ENCODE results near the gene MED8.
A peak's percentile ranks its signal among the peaks of the same experiment; 100 is the strongest.

The MED8 gene, protein sequence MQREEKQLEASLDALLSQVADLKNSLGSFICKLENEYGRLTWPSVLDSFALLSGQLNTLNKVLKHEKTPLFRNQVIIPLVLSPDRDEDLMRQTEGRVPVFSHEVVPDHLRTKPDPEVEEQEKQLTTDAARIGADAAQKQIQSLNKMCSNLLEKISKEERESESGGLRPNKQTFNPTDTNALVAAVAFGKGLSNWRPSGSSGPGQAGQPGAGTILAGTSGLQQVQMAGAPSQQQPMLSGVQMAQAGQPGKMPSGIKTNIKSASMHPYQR

DNA sequence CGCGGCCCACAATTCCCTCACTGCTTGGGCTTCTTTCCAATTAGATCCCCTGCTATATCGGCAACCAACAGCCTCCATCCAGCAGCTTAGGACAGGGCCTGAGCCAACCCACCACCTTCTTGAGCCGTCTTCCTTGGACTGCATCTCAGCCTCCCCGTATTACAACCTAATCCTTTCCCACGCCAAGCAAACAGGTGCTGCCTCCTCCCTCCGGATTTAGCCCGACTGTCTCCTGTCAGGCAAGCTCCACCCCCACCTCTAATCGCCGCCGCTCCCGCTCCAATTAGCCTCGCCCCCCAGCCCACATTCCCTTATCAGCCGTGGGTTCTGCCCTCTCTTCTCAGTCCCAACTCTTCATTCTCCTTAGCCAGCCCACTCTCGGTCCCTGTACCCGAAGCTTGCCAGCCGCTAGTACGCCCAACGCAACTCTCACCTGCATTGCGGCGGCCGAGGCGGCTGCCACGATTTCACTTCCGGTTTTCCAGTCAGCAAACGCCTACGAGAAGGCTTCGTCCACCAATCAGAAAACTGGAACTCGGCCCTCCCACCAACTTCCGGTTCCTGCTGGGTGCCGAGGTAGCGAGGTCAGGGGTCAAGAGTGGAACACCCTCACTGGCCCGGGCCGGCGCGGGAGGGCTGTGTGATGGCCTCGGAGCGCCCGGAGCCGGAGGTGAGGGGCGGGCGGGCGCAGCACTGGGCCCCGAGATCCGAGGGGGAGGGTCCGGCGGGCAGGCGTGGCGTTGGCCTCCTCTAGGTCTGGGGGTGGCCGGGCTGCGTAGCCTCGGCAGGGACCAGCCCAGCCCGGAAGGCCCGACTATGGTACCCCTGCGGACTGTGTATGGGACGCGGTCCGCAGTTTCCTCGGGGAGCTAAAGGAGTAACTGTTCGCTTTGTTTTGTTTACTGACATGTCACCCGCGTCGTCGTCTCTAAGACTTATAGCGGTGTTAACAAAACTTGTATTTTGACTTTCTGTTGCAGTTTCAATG, at the start of gene MED8, which contains the start of gene SZT2:
TSS of gene MED8 (minus strand) at position 475 of the 988 bp plus-strand sequence. CDS start at position 439, 36 bp downstream.
TSS of gene SZT2 (plus strand) at position 574 of the 988 bp plus-strand sequence. CDS start at position 644, 70 bp downstream.
- peak; percentile 91 for DNase-seq (ENCODE audit: low read depth)

DNA sequence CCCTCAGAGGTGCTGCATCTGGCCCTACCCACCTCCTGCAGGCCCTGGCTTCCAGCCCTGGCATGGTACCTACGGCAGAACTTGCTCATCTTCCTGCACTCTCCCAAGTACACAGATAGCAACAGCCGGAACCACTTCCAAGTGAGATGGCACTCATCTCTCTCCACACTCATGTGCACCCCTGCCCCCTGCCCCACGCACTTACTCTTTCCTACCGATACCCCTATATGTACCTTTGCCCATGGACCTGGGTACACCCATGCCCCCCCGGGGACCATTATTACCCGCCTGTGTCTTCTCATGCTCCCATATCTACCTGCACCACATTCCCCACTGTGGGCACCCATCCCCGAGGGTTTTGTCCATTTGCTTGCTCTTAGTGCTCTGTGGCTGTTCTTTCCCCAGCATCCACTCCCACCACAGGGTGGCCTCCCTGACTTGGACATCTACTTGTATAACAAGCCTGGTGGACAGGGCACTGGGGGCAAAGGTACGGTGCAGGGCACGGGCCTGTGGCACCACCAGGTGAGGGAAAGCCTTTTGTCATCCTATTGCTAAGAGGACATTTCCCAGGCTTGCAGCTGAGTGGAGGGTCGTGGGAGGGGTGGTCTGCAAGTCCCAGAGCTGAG, 49.5 kb upstream of the MED8 start:
- no peak for DNase-seq (ENCODE audit: low read depth)

DNA sequence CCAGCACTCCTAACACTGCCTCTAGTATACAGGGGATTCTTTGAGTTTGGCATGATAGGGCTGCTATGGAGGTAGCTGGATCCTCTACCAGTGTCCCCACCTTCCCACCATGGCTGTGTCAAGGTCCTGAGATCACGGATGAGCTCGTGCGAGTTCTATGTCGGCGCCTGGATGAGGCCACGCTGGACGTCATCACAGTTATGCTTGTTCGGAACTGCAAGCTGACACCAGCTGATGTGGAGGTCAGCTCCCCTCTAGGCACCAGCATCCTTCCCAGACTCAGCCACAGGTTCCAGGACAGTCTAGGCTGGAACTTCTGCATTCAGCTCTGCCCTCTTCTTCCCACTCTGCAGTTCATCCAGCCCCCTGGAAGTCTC, 49.0 kb upstream of the MED8 start:
- no peak for DNase-seq (ENCODE audit: low read depth)

DNA sequence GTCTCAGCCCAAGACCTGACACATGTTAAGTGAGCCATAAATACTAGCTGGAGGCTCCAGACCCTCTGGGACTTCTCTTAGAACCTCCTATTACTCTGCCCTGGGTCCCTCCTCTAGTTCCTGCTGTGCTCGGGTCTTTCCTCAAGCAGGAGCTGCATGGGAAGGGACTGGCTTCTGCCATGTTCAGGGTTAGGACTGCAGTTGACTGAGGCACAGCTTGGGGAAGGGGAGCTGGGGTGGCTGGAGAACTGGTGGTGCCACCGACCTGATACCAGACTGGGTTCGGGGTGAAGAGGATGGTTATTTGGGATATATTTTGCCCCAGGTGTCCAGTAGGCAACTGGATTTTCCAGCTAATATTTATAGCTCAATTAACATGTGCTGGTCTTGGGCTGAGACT, 48.4 kb upstream of the MED8 start:
- no peak for DNase-seq (ENCODE audit: low read depth)

DNA sequence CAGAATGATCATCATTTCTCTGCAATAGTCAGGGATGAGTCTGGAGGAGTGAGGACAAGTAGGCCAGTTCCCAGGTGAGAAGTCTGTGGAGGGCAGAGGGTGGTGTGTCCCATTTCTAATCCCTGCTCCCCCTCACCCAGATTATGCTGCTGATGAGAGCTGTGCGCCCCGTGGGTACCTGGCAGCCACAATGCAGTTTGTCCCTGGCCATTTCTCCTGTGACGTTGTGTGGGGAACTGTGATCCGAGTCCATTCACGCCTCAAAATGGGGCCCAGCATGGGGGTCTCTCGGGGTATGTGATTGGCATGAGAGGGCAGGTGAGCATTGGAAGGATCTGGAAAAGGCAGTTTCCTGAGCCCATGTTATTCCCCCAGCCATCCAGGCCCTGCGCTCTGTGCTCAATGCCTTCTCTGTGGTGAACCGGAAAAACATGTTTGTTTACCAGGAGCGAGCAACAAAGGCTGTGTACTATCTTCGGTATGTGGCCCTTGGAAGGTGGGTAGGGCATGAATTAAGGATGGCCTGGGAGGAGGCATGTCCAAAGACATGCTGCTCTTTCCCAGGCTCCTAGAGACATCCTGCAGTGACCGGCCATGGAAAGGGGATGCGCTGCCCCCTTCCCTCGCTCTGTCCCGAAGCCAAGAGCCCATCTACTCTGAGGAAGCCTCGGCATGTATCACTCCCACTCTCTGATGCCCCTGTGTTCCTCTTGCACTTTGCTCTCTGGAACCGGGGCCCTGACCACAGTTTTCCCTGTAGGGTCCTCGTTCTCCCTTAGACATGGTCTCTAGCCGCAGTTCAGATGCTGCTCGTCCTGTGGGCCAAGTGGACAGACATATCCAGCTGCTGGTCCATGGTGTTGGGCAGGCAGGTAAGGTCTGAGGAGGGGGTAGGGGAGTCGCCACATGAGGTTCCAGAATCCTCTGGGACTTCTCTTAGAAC, 47.7 kb upstream of the MED8 start:
- no peak for DNase-seq (ENCODE audit: low read depth)

DNA sequence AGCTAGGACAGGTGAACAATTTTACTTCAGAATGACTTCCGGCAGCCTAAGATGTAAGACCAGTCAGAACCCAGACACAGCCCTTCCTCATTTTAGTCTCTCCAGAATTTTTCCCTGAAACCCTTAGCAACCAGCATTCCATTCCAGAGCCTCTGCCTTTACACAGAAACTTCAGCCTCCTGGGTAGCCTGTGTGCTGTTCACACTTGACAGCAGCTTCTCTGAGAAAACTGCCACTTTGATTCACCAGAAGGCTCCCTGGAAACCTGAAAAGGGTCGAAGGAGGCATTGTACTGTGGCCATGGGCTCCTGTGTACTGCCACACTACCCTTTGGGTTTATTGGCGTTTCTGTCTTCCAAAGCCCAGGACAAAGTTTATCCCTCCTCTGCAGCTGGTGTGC, 46.8 kb upstream of the MED8 start:
- no peak for DNase-seq (ENCODE audit: low read depth)

DNA sequence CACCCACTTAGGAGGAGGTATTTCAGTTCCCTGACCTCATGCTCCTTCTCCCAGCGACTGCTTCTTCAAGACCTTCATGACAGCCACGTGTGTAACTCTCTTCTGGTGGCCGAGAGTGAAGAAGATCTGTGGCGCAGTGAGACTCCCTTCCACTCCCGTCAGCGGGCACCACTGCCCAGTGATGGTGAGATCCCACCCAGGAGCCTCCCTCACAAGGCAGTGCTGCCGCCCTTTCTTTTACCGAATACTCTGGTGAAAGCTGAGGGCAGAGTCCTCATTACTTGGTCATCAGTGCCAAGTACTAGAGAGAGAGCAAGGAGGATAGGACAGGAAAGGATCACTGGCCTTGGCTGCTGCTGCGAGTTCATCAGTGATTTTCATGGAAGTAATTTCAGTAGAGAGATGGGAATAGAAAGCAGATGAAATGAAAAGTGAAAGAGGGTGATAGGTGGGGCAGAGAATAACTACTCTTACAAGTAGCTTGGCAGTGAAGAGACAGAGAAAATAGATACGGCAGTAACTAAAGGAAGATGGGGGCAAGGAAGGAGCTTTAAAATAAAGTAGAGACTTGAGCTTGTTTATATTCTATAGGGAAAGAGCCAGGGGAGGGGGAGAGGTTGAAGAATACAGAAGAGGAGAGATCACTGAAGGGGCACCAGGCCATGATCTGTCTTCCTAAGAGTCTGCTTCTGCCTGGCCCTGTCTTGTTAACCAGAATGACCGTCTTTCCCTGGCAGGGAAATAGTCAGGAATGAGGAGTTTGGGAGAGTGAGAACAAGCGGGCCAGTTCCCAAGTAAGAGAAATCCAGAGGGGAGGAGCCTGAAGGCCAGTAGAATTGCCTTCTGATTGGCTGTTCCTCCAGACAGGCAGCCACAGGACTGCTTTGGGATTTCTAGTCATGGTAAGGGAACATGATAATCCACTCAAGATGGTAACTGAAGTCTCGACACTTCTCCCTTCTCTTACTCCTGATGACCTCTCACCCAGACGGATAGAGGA, 45.8 kb upstream of the MED8 start:
- DNase-seq (ENCODE audit: low read depth) = no peak

DNA sequence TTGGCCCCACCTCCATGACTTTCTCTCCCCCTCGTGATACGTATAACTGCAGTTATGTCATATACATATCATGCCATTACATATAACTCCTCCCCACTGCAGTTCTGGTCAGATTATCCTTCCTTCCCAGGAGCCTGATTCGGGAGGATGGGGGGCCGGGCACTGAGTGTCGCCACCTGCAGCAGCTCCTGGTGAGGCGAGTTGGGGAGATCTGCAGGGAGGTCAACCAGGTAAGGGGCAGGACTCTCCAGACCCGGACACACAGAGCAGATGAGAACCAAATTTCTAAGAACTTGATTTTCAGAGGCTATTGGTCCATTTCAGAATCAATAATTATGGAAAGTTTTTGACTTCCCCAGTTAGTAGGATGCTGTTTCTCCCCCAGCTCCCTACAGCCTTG, 44.7 kb upstream of the MED8 start:
- no peak for DNase-seq (ENCODE audit: low read depth)

DNA sequence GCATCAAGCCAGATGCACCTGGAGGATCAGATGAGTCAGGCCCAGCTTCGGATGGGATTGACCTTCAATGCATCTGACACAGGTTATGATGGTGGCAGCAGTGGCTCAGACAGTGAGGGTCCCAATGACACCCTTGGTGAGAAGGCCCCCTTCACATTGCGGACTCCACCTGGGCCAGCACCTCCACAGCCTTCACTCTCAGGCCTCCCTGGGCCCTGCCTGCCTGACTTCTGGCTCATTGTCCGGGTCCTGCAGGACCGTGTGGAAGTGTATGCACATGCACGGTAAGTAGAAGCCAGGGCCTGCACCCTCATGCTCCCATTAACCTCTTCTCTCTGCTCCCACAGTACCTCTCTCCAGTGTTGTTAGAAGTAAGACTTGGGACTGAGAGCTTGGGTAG, 43.3 kb upstream of the MED8 start:
- DNase-seq (ENCODE audit: low read depth) = no peak

DNA sequence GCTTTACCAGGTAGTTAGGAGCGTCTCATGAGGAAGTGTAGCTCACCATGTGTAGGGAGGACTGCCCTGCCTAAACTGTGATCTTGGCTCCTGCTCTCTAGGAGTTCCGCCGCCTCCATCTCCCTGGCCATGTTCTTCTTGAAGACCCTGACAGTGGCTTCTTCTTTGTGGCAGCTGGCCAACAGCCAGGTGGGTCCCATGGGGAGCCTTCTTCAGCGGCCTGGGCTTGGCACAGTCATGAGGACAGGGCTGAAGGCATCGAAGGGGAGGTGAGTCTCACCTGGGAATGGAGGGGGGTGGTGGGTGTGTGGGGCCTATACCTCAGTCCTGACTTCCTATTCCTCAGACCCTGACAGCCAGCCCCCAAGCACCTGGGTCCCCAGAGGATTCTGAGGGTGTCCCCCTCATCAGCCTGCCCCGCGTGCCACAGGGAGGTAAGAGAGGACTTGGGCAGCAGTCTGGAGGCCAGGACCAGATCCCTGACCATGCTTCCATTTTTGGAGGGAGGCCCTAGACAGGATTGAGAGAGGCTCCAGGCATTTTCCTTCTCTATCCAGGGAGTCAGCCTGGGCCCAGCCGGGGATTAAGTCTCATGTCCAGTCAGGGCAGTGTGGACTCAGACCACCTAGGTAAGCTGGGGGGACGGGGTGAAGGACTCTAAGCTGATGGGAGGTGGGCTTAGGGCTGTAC, 42.7 kb upstream of the MED8 start:
- no peak for DNase-seq (ENCODE audit: low read depth)

DNA sequence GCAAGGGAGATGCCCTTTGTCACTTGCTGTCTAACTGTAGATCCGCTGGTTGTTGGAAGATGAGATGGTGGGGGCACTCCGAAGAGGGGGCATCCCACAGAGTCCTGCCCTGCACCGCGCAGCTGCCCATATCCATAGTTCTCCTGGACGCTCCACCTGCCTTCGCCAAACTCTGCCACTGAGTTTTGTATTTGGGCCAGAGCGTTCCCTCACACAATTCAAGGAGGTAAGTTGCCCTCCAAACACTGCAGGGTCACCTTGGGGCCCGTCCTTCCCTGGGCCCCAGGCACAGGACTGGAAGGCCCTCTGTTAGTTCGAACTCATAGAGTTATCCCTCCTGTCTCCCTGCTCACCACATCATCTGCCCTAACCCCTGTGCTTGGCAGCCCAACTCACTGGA, 42.1 kb upstream of the MED8 start:
- DNase-seq (ENCODE audit: low read depth) = no peak

DNA sequence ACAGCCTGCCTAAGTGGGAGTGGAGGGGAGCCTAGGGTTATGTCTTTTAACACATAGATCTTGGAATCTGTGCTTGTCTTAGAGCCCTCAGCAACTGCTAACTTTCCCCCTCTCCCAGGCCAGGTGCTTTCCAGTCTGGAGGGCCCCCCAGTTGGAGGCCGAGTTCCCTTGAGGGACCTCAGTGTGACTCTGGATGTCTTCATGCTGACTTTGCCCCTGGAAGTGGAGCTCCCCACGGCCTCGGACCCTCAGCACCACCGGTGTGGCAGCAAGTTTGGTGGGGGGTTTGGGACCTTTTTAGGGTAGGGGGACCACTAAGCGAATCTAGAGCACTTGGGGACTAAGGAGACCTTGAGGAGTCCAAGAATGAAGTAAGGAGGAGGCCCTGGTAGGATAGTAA, 41.2 kb upstream of the MED8 start:
- no peak for DNase-seq (ENCODE audit: low read depth)

DNA sequence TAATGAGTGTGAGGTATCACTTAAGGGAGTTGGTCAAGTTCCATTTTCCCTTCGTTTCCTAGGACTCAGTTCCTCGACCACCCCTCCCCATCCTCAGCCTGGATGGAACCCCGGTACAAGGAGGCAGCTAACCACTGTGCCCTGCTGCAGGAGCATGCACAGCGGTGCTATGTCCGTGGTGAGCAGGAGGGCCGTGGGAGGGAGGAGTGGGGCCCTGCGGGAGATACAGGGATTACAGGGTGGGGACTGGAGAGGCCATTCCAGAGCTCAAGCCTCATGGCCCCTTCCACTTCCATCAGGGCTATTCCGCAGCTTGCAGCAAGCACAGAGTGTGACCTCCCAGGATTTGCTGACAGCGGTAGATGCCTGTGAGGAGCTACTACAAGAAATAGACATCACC, 38.3 kb upstream of the MED8 start:
- no peak for DNase-seq (ENCODE audit: low read depth)

DNA sequence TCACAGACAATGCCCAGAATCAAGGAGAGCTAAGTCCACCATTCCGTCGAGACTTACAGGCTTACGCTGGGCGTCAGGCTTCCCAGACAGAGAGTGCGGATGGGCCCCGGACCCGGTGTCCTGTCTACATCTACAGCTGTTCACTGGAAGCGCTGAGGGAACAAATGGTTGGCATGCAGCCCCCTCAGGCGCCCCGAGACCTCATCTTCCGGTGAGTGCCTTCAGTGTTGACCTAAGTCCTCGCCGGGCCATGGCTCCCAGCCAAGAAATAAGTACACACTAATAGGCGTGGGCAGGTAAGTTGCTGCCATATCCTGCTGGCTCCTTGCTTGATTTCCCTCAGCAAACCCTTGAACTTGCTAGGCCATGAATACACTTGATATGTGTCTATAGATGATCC, 37.9 kb upstream of the MED8 start:
- no peak for DNase-seq (ENCODE audit: low read depth)

DNA sequence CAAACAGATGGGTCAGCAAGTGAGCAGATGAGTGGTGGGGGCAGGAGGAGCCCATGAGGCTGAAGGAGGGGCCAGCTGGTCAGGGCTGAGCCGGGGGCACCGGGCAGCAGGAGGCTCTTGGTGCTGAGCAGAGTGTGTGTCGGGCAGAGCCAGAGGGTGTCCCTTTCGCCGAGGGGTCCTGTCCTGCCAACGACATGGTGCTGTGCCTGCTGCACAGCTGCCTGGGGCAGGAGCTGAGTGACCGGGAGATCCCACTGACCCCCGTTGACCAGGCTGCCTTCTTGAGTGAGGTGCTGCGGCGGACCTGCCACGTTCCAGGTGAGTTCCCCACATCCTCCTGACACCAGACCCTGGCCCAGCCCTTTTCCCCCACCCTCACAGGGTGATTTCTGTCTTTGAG, 36.6 kb upstream of the MED8 start:
- no peak for DNase-seq (ENCODE audit: low read depth)

DNA sequence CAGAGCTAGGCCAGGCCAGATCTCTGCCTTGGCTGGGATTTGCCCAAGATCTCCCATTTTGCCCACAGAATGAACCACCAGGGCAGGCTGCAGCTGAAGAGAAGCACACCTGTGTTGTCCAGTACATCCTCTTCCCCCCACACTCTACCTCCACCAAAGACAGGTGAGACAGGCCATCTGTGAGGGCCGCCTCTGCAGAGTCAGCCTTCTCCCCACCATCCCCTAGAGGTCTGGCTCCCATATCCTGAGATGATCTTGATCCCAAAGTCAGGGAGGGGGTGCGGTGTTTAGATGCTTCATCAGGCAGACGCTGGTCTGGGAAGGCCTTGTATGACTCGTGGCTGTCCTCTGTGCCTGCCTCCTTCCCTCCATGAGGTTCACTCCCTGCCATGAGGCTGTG, 35.4 kb upstream of the MED8 start:
- DNase-seq (ENCODE audit: low read depth) = no peak

DNA sequence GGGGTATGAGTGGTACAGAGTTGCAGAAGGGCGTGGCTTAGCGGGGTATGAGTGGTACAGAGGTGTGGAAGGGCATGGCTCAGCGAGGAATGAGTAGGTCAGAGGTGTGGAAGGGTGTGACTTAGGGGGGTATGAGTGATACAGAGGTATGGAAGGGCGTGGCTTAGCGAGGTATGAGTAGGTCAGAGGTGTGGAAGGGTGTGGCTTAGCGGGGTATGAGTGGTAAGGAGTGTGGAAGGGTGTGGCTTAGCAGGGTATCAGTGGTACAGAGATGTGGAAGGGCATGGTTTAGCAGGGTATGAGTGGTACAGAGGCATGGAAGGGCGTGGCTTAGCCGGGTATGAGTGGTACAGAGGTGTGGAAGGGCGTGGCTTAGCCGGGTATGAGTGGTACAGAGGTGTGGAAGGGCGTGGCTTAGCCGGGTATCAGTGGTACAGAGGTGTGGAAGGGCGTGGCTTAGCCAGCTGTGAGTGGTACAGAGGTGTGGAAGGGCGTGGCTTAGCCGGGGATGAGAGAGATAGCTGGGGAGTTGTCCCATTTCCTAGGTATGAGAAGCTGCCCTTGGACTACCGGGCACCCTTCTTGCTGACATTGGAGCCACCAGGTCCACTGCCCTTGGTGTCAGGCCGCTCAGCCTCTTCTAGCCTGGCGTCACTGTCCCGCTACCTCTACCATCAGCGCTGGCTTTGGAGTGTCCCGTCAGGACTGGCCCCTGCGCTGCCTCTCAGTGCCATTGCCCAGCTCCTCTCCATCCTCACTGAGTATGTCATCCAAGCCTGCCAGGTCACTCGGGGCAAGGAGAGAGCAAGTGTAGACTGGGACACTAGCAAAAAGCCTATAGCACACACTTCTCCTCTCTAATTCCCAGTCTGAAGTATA, 34.3 kb upstream of the MED8 start:
- no peak for DNase-seq (ENCODE audit: low read depth)

DNA sequence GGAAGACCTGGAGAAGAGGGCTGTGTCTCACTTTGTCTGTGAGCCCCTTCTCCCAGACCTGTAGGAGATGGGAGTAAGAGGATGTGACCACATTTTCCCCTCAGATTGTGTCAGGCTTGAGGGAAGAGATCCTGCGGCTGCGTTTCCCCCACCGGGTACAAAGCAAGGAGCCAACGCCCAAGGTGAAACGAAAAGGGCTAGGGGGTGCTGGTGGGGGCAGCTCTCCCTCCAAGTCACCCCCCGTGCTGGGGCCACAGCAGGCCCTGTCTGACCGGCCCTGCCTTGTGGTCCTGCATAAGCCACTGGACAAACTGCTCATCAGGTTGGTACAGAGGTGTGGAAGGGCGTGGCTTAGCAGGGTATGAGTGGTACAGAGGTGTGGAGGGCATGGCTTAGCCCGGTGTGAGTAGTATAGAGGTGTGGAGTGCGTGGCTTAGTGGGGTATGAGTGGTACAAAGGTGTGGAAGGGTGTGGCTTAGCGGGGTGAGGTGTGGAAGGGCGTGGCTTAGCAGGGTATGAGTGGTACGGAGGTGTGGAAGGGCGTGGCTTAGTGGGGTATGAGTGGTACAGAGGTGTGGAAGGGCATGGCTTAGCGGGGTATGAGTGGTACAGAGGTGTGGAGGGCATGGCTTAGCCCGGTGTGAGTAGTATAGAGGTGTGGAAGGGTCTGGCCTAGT, 33.5 kb upstream of the MED8 start:
- DNase-seq (ENCODE audit: low read depth) = no peak
